WI38 (cell line): ENCODE results near the gene CCDC80.
"Not testable (repeated sequence)": the region's sequence is repeated elsewhere in the genome, so short reads cannot be mapped to it uniquely, and the experiment has no call there.

ENCODE experiments used
- H3K4me3 ChIP-seq: 2 replicates; pipeline ENCODE4 v1.5.1; 2011; ENCODE audit warnings: low read depth, mild to moderate bottlenecking, control low read depth, low read length
- CTCF ChIP-seq: IDR thresholded peaks from 2 replicates; pipeline ENCODE4 v1.5.1; 2012; ENCODE audit warnings: low read depth, mild to moderate bottlenecking, control low read depth, low read length

Gene CCDC80

GRCh38 chr3:112675349-112675748, 34.4 kb upstream of the CCDC80 start:
- no peak overlapping the region for H3K4me3 ChIP-seq
- TF ChIP-seq CTCF, result no peak

- H3K4me3 ChIP-seq, result no peak overlapping the region
- no peak for TF ChIP-seq CTCF
Observed at GRCh38 chr3:112672716-112673541, 32.0 kb upstream of the CCDC80 start.

DNA sequence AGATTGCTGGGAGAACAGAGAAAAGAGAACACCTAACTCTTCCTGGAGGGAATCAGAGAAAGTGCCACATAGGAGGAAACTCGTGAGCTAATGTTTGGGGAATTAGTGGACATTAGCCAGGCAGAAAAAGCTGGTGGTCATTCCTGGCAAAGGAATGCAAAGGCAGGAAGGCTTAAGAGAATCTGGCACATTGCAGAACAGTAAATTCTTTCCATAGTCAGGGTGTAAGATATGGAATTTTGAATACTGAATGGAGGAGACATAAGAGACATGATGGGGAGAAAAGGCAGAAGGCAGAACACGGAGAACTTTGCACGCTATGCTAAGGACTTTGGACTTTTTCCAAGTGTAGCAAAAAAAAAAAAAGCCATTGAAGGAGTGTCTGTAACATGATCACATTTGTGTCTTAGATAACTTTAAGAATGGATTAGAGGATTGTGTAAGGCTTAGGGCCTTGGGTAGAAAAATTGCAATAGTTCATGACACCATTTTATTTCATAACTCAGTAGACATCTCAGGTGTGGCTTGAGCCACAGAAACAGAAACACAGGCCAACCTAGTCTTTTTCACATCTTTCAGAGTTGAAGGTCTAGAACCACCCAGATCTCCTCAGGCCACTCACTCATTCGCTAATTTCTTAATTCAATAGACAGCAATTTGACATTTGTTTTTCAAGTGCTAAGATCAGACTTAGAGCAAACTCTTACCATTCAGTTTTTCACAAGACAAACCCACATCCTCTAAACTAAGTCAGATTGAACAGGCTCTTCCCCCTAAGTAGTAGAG, 31.2 kb upstream of the CCDC80 start:
- H3K4me3 ChIP-seq, result no peak overlapping the region
- no peak for TF ChIP-seq CTCF

- TF ChIP-seq CTCF, result no peak
- H3K4me3 ChIP-seq, result no peak overlapping the region
Observed at GRCh38 chr3:112670824-112671223, 29.9 kb upstream of the CCDC80 start.

DNA sequence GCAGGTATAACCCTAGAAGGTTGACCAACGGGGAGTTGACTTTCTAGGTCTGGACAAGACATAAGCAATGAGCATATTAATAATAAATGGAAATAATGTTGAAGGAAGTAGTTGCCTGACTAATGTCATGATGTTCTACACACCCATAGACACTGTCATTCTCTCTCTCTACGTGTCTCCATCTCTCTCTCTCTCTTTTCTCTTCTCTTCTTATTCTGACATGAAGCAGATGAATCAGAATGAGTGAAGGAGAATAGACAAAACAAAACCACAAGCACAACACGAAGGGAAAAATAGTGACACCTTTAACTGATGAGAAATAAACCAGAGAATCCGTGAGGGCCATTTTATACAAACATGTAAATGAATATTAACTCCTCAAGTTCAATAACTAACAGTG, 26.7 kb upstream of the CCDC80 start:
- TF ChIP-seq CTCF, result no peak
- H3K4me3 ChIP-seq, result no peak overlapping the region

DNA sequence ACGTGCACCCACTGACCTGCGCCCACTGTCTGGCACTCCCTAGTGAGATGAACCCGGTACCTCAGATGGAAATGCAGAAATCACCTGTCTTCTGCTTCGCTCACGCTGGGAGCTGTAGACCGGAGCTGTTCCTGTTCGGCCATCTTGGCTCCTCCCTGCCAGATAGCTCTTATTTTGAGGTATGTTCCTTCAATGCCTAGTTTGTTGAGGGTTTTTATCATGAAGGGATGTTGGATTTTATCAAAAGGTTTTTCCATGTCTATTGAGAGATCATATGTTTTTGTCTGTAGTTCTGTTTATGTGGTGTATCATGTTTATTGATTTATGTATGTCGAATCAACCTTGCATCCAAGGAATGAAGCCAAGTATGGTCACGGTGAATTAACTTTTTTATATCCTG, 24.1 kb upstream of the CCDC80 start:
- H3K4me3 ChIP-seq, result not testable (repeated sequence)

- H3K4me3 ChIP-seq, result no peak overlapping the region
- TF ChIP-seq CTCF, result no peak
Observed at GRCh38 chr3:112656043-112656442, 15.1 kb upstream of the CCDC80 start.
